Stimulated activated naive CD8-positive, alpha-beta T cell treated with anti-CD3 and anti-CD28 coated beads, Interleukin-15, amount 100 ng/mL, for 72 hours (primary cell): ENCODE results near the gene KRTAP19-1.

Experiments
- ATAC-seq: fragments of 150-1000 bp; cut with Tn5 transposase; 2 replicates; pipeline ENCODE4 v1.10.0; 2021; ENCODE audit warnings: mild to moderate bottlenecking, moderate library complexity
- DNase-seq, 2 donors: peaks; one replicate each; pipeline ENCODE4 v3.0.0; 2021 to 2022
- H3K27ac Mint-ChIP-seq, 2 donors: one replicate each; pipeline ENCODE4 v1.8.0; 2022; ENCODE audit warnings: mild to moderate bottlenecking in 2 of 2, mixed read lengths in 2 of 2, moderate library complexity in 2 of 2
- H3K27me3 Mint-ChIP-seq: one replicate; pipeline ENCODE4 v1.8.0; 2022; ENCODE audit warnings: mixed read lengths
- H3K4me1 Mint-ChIP-seq: one replicate; pipeline ENCODE4 v1.8.0; 2022; ENCODE audit warnings: mild to moderate bottlenecking, mixed read lengths
- H3K4me3 Mint-ChIP-seq, 2 donors: one replicate each; pipeline ENCODE4 v1.8.0; 2022; ENCODE audit warnings: mild to moderate bottlenecking in 2 of 2, mixed read lengths in 2 of 2, moderate library complexity in 1 of 2
- H3K9me3 Mint-ChIP-seq, 2 donors: one replicate each; pipeline ENCODE4 v1.8.0; 2022; ENCODE audit warnings: mixed read lengths in 2 of 2

The KRTAP19-1 gene

DNA sequence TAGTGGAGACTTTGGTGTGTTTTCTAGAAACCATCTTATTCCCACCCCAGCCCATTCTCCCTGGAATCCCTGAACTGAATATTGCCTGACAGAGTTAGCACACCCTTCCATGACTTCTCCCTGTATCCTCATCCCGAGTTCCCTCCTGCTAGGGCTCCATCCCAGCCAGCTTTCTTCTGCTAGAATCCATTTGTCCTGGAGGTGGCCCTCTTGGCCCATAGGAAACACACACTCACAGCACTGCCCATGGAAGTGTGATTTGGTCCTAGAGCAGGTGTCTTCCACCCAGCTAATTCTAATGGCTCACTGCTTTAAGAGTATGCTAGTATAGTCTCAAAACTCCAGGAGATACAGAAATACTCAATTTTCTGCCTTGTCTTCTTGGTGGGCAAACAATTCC lies 36.0 kb downstream of the KRTAP19-1 start:
- no peak overlapping the region for H3K4me3 Mint-ChIP-seq
- no peaks in the 10 kb centered on the region for H3K27me3 Mint-ChIP-seq
- DNase-seq (no peak), ATAC-seq (no peak)
- H3K27ac Mint-ChIP-seq = peak overlapping the region in 1 of 2 donors; percentile 90
- H3K9me3 Mint-ChIP-seq = no peaks in the 10 kb centered on the region
- H3K4me1 Mint-ChIP-seq = no peaks in the 10 kb centered on the region

DNA sequence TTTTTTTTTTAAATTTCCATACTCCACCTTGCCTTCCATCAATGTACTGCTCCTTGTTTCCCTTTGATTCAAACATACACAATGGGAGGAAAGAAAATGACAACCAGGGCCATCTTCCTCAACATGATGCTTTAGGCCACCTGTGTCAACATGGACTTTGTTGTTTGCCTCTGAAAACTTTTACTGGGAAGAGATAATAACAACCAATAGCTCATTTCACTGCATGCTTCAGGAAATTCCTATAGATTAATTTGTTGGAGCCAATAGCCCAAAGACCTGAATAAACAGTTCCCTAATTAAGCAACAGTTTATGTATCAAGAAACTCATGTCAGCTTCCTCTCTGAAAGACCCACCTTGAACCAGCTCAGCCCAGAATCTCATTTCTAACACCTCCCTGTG lies 36.9 kb downstream of the KRTAP19-1 start:
- DNase-seq = no peak
- no peak for ATAC-seq
- Mint-ChIP-seq H3K4me1 (no peaks in the 10 kb centered on the region), H3K9me3 (no peaks in the 10 kb centered on the region), H3K4me3 (no peak overlapping the region), H3K27ac (peak overlapping the region in 1 of 2 donors; percentile 55), H3K27me3 (no peaks in the 10 kb centered on the region)

DNA sequence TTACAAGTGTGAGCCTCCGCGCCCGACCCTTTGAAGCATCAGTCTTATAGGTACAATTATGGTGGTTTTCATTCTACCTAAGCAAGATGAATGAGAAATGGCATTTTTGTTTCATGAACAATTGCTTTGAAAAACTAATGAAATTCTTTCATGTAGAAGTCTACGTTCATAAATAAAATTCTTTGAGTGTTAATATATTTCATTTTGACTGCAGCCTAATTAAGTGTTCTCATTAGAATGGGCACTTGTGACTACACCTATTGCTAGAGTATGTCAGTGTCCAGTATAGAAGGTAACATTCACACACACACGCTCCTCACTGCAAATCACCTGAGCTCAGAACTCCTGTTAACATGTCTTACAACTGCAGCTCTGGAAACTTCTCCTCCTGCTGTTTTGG lies 40.2 kb downstream of the KRTAP19-1 start, which contains the start of gene KRTAP15-1:
KRTAP15-1 (plus strand) TSS at position 301 of the 400 bp plus-strand sequence; CDS start at position 354, 53 bp downstream.
- no peaks in the 10 kb centered on the region for H3K9me3 Mint-ChIP-seq
- no peak for ATAC-seq
- DNase-seq = no peak
- H3K27ac Mint-ChIP-seq = no peak within 1 kb of the TSS
- peaks cover 13% of the 10 kb centered on the region for H3K27me3 Mint-ChIP-seq
- H3K4me1 Mint-ChIP-seq = no peaks in the 10 kb centered on the region
- H3K4me3 Mint-ChIP-seq = no peak within 1 kb of the TSS

DNA sequence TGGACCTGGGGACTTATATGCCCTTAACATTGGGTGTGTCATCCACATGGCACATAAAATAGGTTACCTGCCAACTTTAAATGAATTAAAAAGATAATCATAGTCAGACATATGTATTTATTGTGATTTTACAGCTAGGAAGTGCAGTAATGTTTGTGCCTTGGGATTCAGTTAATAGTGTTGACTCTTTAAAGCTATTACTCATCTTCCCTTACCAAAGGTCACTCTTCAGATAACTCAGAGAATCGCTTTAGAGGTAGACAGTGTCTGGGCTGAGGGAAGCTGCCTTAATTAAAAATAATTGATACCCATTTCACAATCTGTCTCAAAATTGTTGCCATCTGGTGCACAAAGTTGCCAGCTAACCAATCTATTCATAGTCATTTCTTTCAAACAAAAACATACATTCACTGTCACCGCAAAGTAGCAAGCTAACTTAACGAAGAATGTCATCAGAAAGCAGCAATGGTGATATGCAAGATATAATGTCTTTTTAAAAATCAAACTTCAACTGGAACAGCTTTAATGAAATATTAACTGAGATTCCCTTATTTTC lies 43.1 kb downstream of the KRTAP19-1 start:
- Mint-ChIP-seq H3K4me1 (no peaks in the 10 kb centered on the region), H3K4me3 (no peak overlapping the region), H3K27ac (no peak overlapping the region), H3K27me3 (peaks cover 13% of the 10 kb centered on the region), H3K9me3 (no peaks in the 10 kb centered on the region)
- ATAC-seq = no peak
- DNase-seq = no peak

DNA sequence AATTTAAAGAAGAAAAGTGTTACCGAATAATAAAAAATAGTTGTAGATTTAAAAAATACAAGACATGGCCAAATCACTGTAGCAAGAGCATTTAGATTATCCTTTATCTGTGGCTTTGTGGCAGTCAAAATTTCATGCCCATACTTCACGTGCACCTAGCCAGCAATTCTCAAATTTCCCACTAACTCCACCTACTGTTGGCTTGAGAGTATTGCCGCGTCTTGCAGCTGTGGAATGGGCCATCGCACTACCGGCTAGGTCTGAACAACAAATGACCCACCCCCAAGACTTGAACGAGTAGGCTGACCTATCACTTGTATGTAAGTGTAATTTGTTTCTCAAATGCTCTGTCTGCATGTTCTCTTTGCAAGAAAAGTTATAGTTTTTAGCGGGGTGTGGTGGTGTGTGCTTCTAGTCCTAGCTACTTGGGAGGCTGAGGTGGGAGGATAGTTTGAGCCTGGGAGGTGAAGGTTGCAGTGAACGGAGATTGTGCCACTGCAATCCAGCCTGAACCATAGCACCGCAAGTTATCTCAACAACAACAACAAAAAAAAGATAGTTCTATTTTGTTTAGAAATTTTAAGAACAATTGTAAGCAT lies 46.0 kb downstream of the KRTAP19-1 start:
- peaks cover 13% of the 10 kb centered on the region for H3K27me3 Mint-ChIP-seq
- no peaks in the 10 kb centered on the region for H3K4me1 Mint-ChIP-seq
- ATAC-seq (peak; percentile 60), DNase-seq (peak; percentile 5 to 13)
- H3K4me3 Mint-ChIP-seq = no peak overlapping the region
- H3K9me3 Mint-ChIP-seq = no peaks in the 10 kb centered on the region
- no peak overlapping the region for H3K27ac Mint-ChIP-seq

DNA sequence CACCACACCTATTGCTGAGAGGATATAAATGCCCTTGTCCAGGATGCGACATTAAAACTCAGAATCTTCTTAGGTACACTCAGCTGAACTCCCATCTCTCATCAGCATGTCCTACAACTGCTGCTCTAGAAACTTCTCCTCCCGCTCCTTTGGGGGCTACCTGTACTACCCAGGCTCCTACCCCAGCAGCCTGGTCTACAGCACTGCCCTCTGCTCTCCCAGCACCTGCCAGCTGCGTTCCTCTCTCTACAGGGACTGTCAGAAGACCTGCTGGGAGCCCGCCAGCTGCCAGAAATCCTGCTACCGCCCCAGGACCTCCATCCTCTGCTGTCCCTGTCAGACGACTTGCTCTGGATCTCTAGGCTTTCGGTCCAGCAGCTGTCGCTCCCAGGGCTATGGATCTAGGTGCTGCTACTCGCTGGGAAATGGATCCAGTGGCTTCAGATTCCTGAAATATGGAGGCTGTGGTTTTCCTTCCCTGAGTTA lies 50.0 kb downstream of the KRTAP19-1 start, which contains the start of gene KRTAP13-4:
KRTAP13-4 (plus strand) TSS at position 51 of the 486 bp plus-strand sequence; CDS start at position 107, 56 bp downstream.
- no peak for ATAC-seq

More for the DNA sequence above, 50.0 kb downstream of the KRTAP19-1 start, which contains the start of gene KRTAP13-4:
- DNase-seq = no peak
- H3K4me3 Mint-ChIP-seq = no peak within 1 kb of the TSS
- H3K4me1 Mint-ChIP-seq = no peaks in the 10 kb centered on the region
- H3K9me3 Mint-ChIP-seq = no peaks in the 10 kb centered on the region
- H3K27me3 Mint-ChIP-seq = no peaks in the 10 kb centered on the region
- H3K27ac Mint-ChIP-seq = no peak within 1 kb of the TSS
